H1 (cell line): ENCODE results near the gene NR1I3. TPM values are rescaled to one million over a fixed set of nuclear protein-coding genes. Genes with fewer than 3 reads are reported as not detected.

ENCODE experiments used
- CTCF ChIP-seq, 3 experiments: IDR thresholded peaks; 1 replicate in 2 of 3; 2 replicates in 1 of 3; pipeline versions ENCODE4 v1.5.1 to v1.6.1; 2011; ENCODE audit warnings: low read length in 3 of 3, mild to moderate bottlenecking in 3 of 3, inconsistent platforms in 2 of 3, low read depth in 1 of 3, moderate library complexity in 1 of 3; ENCODE audit not compliant: insufficient read depth in 1 of 3; ENCODE audit errors: control extremely low read depth in 1 of 3
- GABPA ChIP-seq: IDR thresholded peaks from 2 replicates; pipeline ENCODE4 v1.6.1; 2011; ENCODE audit warnings: mild to moderate bottlenecking, low read length, moderate library complexity, borderline replicate concordance; ENCODE audit not compliant: insufficient read depth
- SIN3A ChIP-seq, 2 experiments: IDR thresholded peaks in 1 of 2; conservative IDR thresholded peaks in 1 of 2; 2 replicates each; pipeline ENCODE4 v1.6.1; 2011 to 2012; ENCODE audit warnings: low read length in 2 of 2, improper control_type of control experiment in 1 of 2, low read depth in 1 of 2, mild to moderate bottlenecking in 1 of 2
- polyA plus RNA-seq, 7 experiments: library from polyadenylated mRNA; depleted of rRNA in 3 of 7; stranded (reverse) in 5 of 7; unstranded in 2 of 7; fragments of >200 nt in 5 of 7; fragments of 200-250 nt in 2 of 7; gene quantifications; 1 replicate in 5 of 7; 2 replicates in 1 of 7; 4 replicates in 1 of 7; pipeline versions ENCODE4 v1.2.1 to v1.2.3, GENCODE V29; 2011 to 2013; ENCODE audit warnings: missing spikeins in 2 of 7, mixed read lengths in 2 of 7
- total RNA-seq: library from RNA; stranded (reverse); fragmentation: NEBNext Ultra II Directional; extraction: Animal tissue kit (Norgen Biotek cat#: 25700); gene quantifications from 2 replicates; pipeline ENCODE4 v1.2.1, GENCODE V29; 2021

The NR1I3 gene
- total and polyA plus RNA-seq, 2 of the 8 experiments (the other 6 are each of a cell fraction or from before 2014, with no cell fraction given), result not detected

- no peak for TF ChIP-seq CTCF (IDR thresholded peaks at IDR 0.05; ENCODE audit: control extremely low read depth in 1 of 3, insufficient read depth in 1 of 3, low read depth in 1 of 3, low read length in 3 of 3)
- TF ChIP-seq GABPA, result no peak
- no peak for TF ChIP-seq SIN3A (conservative IDR thresholded peaks at IDR 0.05 in 1 of 2, IDR thresholded peaks at IDR 0.05 in 1 of 2; ENCODE audit: low read depth in 1 of 2, low read length in 2 of 2)
Measured at GRCh38 chr1:161267321-161267720, 29.3 kb upstream of the NR1I3 start (continued).
